ENCODE results near the gene ZNF90.
"Not testable (repeated sequence)": the region's sequence is repeated elsewhere in the genome, so short reads cannot be mapped to it uniquely, and the experiment has no call there.

Gene ZNF90

DNA sequence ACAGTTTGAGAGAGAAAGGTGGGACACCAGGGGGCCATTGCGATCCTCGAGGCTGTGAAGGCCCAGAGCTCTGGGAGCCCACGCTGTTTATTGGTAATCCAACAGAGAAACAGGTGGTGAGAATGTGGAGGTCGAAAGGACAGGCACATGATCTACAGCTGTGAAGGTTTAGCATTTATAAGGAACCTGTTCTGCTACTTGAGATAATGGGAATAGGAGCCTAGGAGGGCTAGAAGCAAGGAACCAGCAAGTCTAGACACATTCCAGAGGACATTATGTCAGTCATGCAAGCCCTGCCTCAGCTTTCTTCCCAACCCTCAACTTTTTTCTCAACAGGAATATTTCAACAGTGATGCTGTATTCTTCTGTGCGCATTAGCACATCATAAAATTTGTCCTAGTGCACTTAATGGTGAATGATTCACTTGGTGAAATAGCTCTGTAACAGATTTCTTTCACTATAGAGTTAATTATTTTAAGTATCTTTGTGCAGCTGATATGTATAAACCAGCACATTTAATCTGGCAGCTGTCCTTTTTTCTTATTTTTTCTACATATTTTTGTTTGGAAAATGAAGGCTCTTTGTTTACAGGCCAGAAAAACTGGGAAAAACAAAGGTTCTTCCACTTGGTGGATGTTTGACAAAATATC, 25.4 kb downstream of the ZNF90 start:
- DNase-seq (ENCODE audit: low read depth in 2 of 2): no peak

- DNase-seq (ENCODE audit: low read depth in 2 of 2): no peak
Observed at GRCh38 chr19:20107301-20107700, 29.5 kb downstream of the ZNF90 start.

DNA sequence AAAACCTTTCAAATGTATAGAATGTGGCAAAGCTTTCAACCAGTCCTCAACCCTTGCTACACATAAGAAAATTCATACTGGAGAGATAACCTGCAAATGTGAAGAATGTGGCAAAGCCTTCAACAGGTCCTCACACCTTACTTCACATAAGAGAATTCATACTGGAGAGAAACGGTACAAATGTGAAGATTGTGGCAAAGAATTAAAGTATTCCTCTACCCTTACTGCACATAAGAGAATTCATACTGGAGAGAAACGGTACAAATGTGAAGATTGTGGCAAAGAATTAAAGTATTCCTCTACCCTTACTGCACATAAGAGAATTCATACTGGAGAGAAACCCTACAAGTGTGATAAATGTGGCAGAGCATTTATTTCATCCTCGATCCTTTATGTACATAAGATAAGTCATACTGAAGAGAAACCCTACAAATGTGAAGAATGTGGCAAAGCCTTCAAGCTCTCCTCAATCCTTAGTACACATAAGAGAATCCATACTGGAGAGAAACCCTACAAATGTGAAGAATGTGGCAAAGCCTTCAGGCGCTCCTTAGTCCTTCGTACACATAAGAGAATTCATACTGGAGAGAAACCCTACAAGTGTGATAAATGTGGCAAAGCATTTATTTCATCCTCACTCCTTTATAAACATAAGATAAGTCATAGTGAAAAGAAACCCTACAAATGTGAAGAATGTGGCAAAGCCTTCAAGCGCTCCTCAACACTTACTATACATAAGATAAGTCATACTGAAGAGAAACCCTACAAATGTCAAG, 40.5 kb downstream of the ZNF90 start:
- DNase-seq (ENCODE audit: low read depth in 2 of 2): not testable (repeated sequence)

DNA sequence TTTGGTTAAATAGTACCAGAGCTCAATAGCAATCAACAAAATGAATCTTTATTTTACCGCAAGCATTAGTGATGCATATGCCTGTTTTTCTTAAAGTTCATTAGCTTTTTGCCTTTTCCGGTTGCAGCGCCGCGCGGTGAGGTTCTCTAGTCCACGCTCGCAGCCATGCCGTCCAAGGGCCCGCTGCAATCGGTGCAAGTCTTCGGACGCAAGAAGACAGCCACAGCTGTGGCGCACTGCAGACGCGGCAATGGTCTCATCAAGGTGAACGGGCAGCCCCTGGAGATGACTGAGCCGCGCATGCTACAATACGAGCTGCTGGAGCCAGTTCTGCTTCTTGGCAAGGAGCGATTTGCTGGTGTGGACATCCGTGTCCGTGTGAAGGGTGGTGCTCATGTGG, 47.1 kb downstream of the ZNF90 start:
- no peak for DNase-seq (ENCODE audit: low read depth in 2 of 2)

DNA sequence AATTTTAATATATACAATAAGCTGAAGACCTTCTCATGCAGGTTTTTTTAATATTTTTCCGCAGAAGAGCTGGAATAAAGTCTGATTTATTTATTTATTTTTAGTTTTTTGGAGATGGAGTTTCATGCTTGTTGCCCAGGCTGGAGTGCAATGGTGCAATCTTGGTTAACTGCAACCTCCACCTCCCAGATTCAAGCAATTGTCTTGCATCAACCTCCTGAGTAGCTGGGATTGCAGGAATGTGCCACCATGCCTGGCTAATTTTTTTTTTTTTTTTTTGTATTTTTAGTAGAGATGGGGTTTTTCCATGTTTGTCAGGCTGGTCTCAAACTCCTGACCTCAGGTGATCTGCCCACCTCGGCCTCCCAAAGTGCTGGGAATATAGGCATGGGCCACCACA, 55.1 kb downstream of the ZNF90 start:
- DNase-seq (ENCODE audit: low read depth in 2 of 2): not testable (repeated sequence)

GRCh38 chr19:20137714-20138113, 59.9 kb downstream of the ZNF90 start:
- DNase-seq (ENCODE audit: low read depth in 2 of 2): not testable (repeated sequence)

GRCh38 chr19:20151617-20152145, 73.9 kb downstream of the ZNF90 start:
- DNase-seq (ENCODE audit: low read depth in 2 of 2): no peak

GRCh38 chr19:20152506-20152905, 74.7 kb downstream of the ZNF90 start:
- DNase-seq (ENCODE audit: low read depth in 2 of 2): not testable (repeated sequence)

GRCh38 chr19:20153281-20153680, 75.5 kb downstream of the ZNF90 start:
- no peak for DNase-seq (ENCODE audit: low read depth in 2 of 2)

GRCh38 chr19:20154636-20155035, 76.8 kb downstream of the ZNF90 start:
- DNase-seq (ENCODE audit: low read depth in 2 of 2): no peak

DNA sequence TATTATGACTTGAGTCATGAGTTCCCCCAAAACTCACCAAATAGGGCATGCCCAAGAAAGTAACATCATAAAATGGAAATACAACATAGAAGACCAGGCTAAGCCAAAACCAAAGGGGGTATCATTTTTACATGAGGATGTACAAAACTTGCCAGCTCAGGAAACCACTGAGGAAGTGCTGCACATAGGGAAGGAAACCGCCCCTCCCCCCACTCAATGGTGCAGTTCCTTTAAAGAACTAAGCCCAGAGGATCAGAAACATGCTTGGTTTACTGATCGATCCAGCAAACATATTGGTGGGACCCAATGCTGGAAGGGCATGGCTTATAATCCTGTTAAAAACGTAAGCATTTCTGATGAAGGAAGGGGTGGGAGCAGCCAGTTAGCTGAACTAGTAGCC, 85.0 kb downstream of the ZNF90 start:
- no peak for DNase-seq (ENCODE audit: low read depth in 2 of 2)

DNA sequence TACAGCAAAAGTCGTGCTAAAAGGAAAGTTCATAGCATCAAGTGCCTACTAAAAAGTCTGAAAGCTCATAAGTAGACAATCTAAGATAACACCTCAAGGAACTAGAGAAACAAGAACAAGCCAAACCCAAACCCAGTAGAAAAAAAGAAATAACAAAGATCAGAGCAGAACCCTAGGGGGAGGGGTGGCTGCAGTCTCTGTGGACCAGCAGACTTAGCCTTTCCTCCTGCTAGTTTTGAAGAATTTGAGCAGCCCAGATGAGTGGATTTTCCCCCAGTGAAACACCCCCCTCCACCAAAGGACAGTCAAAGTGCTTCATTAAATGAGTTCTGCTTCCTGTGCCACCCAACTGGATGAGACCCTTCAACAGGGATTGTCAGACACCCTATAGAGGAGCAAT, 86.7 kb downstream of the ZNF90 start:
- DNase-seq (ENCODE audit: low read depth in 2 of 2): no peak

DNA sequence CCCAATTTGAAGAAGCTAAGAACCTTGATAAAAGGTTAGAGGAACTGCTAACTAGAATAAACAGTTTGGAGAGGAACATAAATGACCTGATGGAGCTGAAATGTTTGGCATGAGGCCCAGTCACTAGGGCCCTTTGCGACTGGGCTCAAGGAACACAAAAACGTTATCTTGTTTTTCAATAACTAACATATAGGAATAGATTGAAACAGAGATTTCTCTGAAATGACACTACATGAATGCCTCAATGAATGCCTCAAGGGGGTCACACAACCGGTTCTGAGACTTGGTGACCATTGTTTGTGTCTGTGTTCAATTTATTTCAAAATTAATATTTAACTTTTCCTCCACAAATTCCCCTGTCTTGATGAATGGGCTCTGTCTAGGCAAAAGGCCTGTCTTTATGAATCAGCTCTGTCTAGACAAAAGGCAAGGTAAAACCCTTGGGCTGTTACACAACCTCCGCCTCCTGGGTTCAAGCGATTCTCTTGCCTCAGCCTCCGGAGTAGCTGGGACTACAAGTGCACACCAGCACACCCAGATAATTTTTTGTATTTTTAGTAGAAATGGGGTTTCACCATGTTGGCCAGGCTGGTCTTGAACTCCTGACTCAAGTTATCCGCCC, 88.3 kb downstream of the ZNF90 start:
- DNase-seq (ENCODE audit: low read depth in 2 of 2): no peak

- DNase-seq (ENCODE audit: low read depth in 2 of 2): peak; percentile 80 to 88
Observed at GRCh38 chr19:20167020-20167644, 89.3 kb downstream of the ZNF90 start, which contains the start of gene ZNF486. ZNF486 (plus strand) TSS chr19:20167214; CDS start chr19:20167331, 117 bp downstream.

GRCh38 chr19:20167651-20168122, 89.9 kb downstream of the ZNF90 start:
- DNase-seq (ENCODE audit: low read depth in 2 of 2): no peak
